Chondrocyte (in vitro differentiated cells): ENCODE measurements around the gene HS6ST3. TPM values are rescaled to one million over a fixed set of nuclear protein-coding genes. Genes with fewer than 3 reads are reported as not detected.

Experiments used
- DNase-seq: peaks from one replicate; pipeline ENCODE4 v3.0.0; 2021; ENCODE audit warnings: mixed read lengths, low spot score
- H3K27ac Mint-ChIP-seq: one replicate; pipeline ENCODE4 v1.8.0; 2021; ENCODE audit warnings: mild to moderate bottlenecking, moderate library complexity, mixed read lengths; ENCODE audit not compliant: unreplicated experiment
- H3K27me3 Mint-ChIP-seq: 2 replicates; pipeline ENCODE4 v1.8.0; 2021; ENCODE audit warnings: low read depth, mixed read lengths
- H3K36me3 Mint-ChIP-seq: 2 replicates; pipeline ENCODE4 v1.8.0; 2021; ENCODE audit warnings: low read depth, mixed read lengths
- H3K4me1 Mint-ChIP-seq: 2 replicates; pipeline ENCODE4 v1.8.0; 2021; ENCODE audit warnings: low read depth, mild to moderate bottlenecking, mixed read lengths
- H3K4me3 Mint-ChIP-seq: one replicate; pipeline ENCODE4 v1.8.0; 2021; ENCODE audit warnings: mild to moderate bottlenecking, moderate library complexity, mixed read lengths; ENCODE audit not compliant: unreplicated experiment
- H3K9me3 Mint-ChIP-seq: 2 replicates; pipeline ENCODE4 v1.8.0; 2021; ENCODE audit warnings: low read depth, mixed read lengths
- CTCF ChIP-seq: fragments of 200-600 bp; sonication (generic); IDR thresholded peaks from 2 replicates; pipeline ENCODE4 v1.5.0; 2021; ENCODE audit warnings: antibody characterized with exemption, mild to moderate bottlenecking, moderate library complexity
- total RNA-seq: library from RNA; stranded (reverse); gene quantifications from 3 replicates; pipeline ENCODE4 v1.2.1, GENCODE V29; 2021

Gene HS6ST3
- total RNA-seq, 1 donor from 2014 or later = not detected

GRCh38 chr13:96844195-96844594 lies 754.3 kb downstream of the HS6ST3 start:
- no peaks in the 10 kb centered on the region for H3K36me3 Mint-ChIP-seq
- no peaks in the 10 kb centered on the region for H3K9me3 Mint-ChIP-seq
- TF ChIP-seq CTCF = no peak
- no peak overlapping the region for H3K27ac Mint-ChIP-seq
- H3K4me3 Mint-ChIP-seq = no peak overlapping the region
- no peak for DNase-seq
- H3K27me3 Mint-ChIP-seq = peaks cover 15% of the 10 kb centered on the region
- no peaks in the 10 kb centered on the region for H3K4me1 Mint-ChIP-seq

- no peak overlapping the region for H3K4me3 Mint-ChIP-seq
- H3K9me3 Mint-ChIP-seq = no peaks in the 10 kb centered on the region
- no peaks in the 10 kb centered on the region for H3K36me3 Mint-ChIP-seq
- no peaks in the 10 kb centered on the region for H3K4me1 Mint-ChIP-seq
- DNase-seq = no peak
- no peak overlapping the region for H3K27ac Mint-ChIP-seq
- H3K27me3 Mint-ChIP-seq = peaks cover 14% of the 10 kb centered on the region
- TF ChIP-seq CTCF = no peak
Measured at GRCh38 chr13:96844616-96845015, 754.7 kb downstream of the HS6ST3 start.

GRCh38 chr13:96848286-96848685 lies 758.4 kb downstream of the HS6ST3 start:
- Mint-ChIP-seq H3K4me3 (no peak overlapping the region), H3K27ac (no peak overlapping the region), H3K9me3 (no peaks in the 10 kb centered on the region), H3K36me3 (no peaks in the 10 kb centered on the region), H3K27me3 (peaks cover 3% of the 10 kb centered on the region), H3K4me1 (no peaks in the 10 kb centered on the region)
- DNase-seq = no peak
- no peak for TF ChIP-seq CTCF

- Mint-ChIP-seq H3K9me3 (no peaks in the 10 kb centered on the region), H3K4me3 (no peak overlapping the region), H3K36me3 (no peaks in the 10 kb centered on the region), H3K27me3 (peaks cover 3% of the 10 kb centered on the region), H3K4me1 (no peaks in the 10 kb centered on the region), H3K27ac (no peak overlapping the region)
- TF ChIP-seq CTCF = no peak
- DNase-seq = no peak
Measured at GRCh38 chr13:96849091-96849490, 759.2 kb downstream of the HS6ST3 start.

GRCh38 chr13:96850538-96851145 lies 760.7 kb downstream of the HS6ST3 start:
- Mint-ChIP-seq H3K4me1 (no peaks in the 10 kb centered on the region), H3K27ac (no peak overlapping the region), H3K36me3 (no peaks in the 10 kb centered on the region), H3K4me3 (no peak overlapping the region), H3K9me3 (no peaks in the 10 kb centered on the region), H3K27me3 (peaks cover under 1% of the 10 kb centered on the region)
- no peak for TF ChIP-seq CTCF
- no peak for DNase-seq
